Muscle layer of colon (tissue), 2 donors: ENCODE data around the gene DMD.

ENCODE experiments used
- H3K27ac ChIP-seq: one replicate; pipeline ENCODE4 v1.7.0; 2013; ENCODE audit warnings: low read depth, mild to moderate bottlenecking, low read length, moderate library complexity
- H3K27me3 ChIP-seq, 2 donors: one replicate each; pipeline ENCODE4 v1.7.0; 2013; ENCODE audit warnings: low read length in 2 of 2, mild to moderate bottlenecking in 2 of 2; ENCODE audit not compliant: insufficient read depth in 2 of 2, control insufficient read depth in 1 of 2
- H3K36me3 ChIP-seq: one replicate; pipeline ENCODE4 v1.7.0; 2013; ENCODE audit warnings: mild to moderate bottlenecking, low read length; ENCODE audit not compliant: insufficient read depth
- H3K4me1 ChIP-seq: one replicate; pipeline ENCODE4 v1.7.0; 2013; ENCODE audit warnings: mild to moderate bottlenecking, low read length; ENCODE audit not compliant: insufficient read depth
- H3K4me3 ChIP-seq, 2 donors: one replicate each; pipeline ENCODE4 v1.7.0; 2013; ENCODE audit warnings: low read length in 2 of 2, low read depth in 1 of 2, mild to moderate bottlenecking in 1 of 2, moderate library complexity in 1 of 2
- H3K9ac ChIP-seq: one replicate; pipeline ENCODE4 v1.7.0; 2013; ENCODE audit warnings: low read length
- H3K9me3 ChIP-seq: one replicate; pipeline ENCODE4 v1.7.0; 2013; ENCODE audit warnings: mild to moderate bottlenecking, low read length
- donor health status: abdominal sarcoma.
- donor health status: Adenocarcinoma of cecum.

Gene DMD

GRCh38 chrX:32614707-32615106 lies 596.6 kb downstream of the DMD start:
- Histone ChIP-seq H3K27me3 (no peaks in the 10 kb centered on the region), H3K9me3 (no peaks in the 10 kb centered on the region), H3K36me3 (no peaks in the 10 kb centered on the region), H3K9ac (no peak overlapping the region), H3K4me1 (no peaks in the 10 kb centered on the region), H3K4me3 (no peak overlapping the region), H3K27ac (no peak overlapping the region)

GRCh38 chrX:32599156-32599555 lies 612.2 kb downstream of the DMD start:
- H3K27me3 ChIP-seq = no peaks in the 10 kb centered on the region
- no peak overlapping the region for H3K9ac ChIP-seq
- no peak overlapping the region for H3K4me3 ChIP-seq
- H3K9me3 ChIP-seq = no peaks in the 10 kb centered on the region
- no peak overlapping the region for H3K27ac ChIP-seq
- no peaks in the 10 kb centered on the region for H3K4me1 ChIP-seq
- no peaks in the 10 kb centered on the region for H3K36me3 ChIP-seq

- H3K36me3 ChIP-seq = no peaks in the 10 kb centered on the region
- H3K4me3 ChIP-seq = no peak overlapping the region
- H3K27ac ChIP-seq = no peak overlapping the region
- no peak overlapping the region for H3K9ac ChIP-seq
- H3K4me1 ChIP-seq = no peaks in the 10 kb centered on the region
- H3K9me3 ChIP-seq = no peaks in the 10 kb centered on the region
- H3K27me3 ChIP-seq = no peaks in the 10 kb centered on the region
Measured at GRCh38 chrX:32598707-32599106, 612.6 kb downstream of the DMD start.

- H3K9me3 ChIP-seq = no peaks in the 10 kb centered on the region
- no peaks in the 10 kb centered on the region for H3K36me3 ChIP-seq
- H3K9ac ChIP-seq = no peak overlapping the region
- no peak overlapping the region for H3K4me3 ChIP-seq
- no peaks in the 10 kb centered on the region for H3K27me3 ChIP-seq
- H3K27ac ChIP-seq = no peak overlapping the region
- no peaks in the 10 kb centered on the region for H3K4me1 ChIP-seq
Measured at GRCh38 chrX:32597777-32598176, 613.6 kb downstream of the DMD start.

- Histone ChIP-seq H3K4me3 (no peak overlapping the region), H3K27ac (no peak overlapping the region), H3K27me3 (no peaks in the 10 kb centered on the region), H3K9me3 (no peaks in the 10 kb centered on the region), H3K36me3 (no peaks in the 10 kb centered on the region), H3K4me1 (no peaks in the 10 kb centered on the region), H3K9ac (no peak overlapping the region)
Measured at GRCh38 chrX:32592786-32593185, 618.6 kb downstream of the DMD start.

- H3K9ac ChIP-seq = no peak overlapping the region
- H3K36me3 ChIP-seq = no peaks in the 10 kb centered on the region
- no peak overlapping the region for H3K4me3 ChIP-seq
- no peaks in the 10 kb centered on the region for H3K4me1 ChIP-seq
- H3K27ac ChIP-seq = no peak overlapping the region
- H3K9me3 ChIP-seq = no peaks in the 10 kb centered on the region
- no peaks in the 10 kb centered on the region for H3K27me3 ChIP-seq
Measured at GRCh38 chrX:32591589-32591988, 619.8 kb downstream of the DMD start.

GRCh38 chrX:32582729-32583128 lies 628.6 kb downstream of the DMD start:
- H3K9ac ChIP-seq = no peak overlapping the region
- H3K4me1 ChIP-seq = no peaks in the 10 kb centered on the region
- no peaks in the 10 kb centered on the region for H3K9me3 ChIP-seq
- H3K27me3 ChIP-seq = no peaks in the 10 kb centered on the region
- H3K4me3 ChIP-seq = no peak overlapping the region
- no peak overlapping the region for H3K27ac ChIP-seq
- no peaks in the 10 kb centered on the region for H3K36me3 ChIP-seq

GRCh38 chrX:32576885-32577284 lies 634.5 kb downstream of the DMD start:
- Histone ChIP-seq H3K4me3 (no peak overlapping the region), H3K36me3 (no peaks in the 10 kb centered on the region), H3K27me3 (no peaks in the 10 kb centered on the region), H3K4me1 (no peaks in the 10 kb centered on the region), H3K27ac (no peak overlapping the region), H3K9ac (no peak overlapping the region), H3K9me3 (no peaks in the 10 kb centered on the region)

GRCh38 chrX:32572644-32573043 lies 638.7 kb downstream of the DMD start:
- Histone ChIP-seq H3K27me3 (no peaks in the 10 kb centered on the region), H3K4me3 (no peak overlapping the region), H3K36me3 (no peaks in the 10 kb centered on the region), H3K4me1 (no peaks in the 10 kb centered on the region), H3K9ac (no peak overlapping the region), H3K27ac (no peak overlapping the region), H3K9me3 (no peaks in the 10 kb centered on the region)

- H3K9me3 ChIP-seq = no peaks in the 10 kb centered on the region
- no peaks in the 10 kb centered on the region for H3K36me3 ChIP-seq
- H3K4me1 ChIP-seq = no peaks in the 10 kb centered on the region
- H3K4me3 ChIP-seq = no peak overlapping the region
- no peaks in the 10 kb centered on the region for H3K27me3 ChIP-seq
- H3K9ac ChIP-seq = no peak overlapping the region
- H3K27ac ChIP-seq = no peak overlapping the region
Measured at GRCh38 chrX:32571579-32571978, 639.8 kb downstream of the DMD start.

GRCh38 chrX:32562261-32562660 lies 649.1 kb downstream of the DMD start:
- peaks cover 0 to 4% of the 10 kb centered on the region in 2 donors for H3K27me3 ChIP-seq
- H3K4me1 ChIP-seq = no peaks in the 10 kb centered on the region
- H3K27ac ChIP-seq = no peak overlapping the region
- H3K4me3 ChIP-seq = no peak overlapping the region
- peaks cover 6% of the 10 kb centered on the region for H3K36me3 ChIP-seq
- H3K9ac ChIP-seq = no peak overlapping the region
- H3K9me3 ChIP-seq = no peaks in the 10 kb centered on the region

GRCh38 chrX:32545101-32545500 lies 666.2 kb downstream of the DMD start:
- Histone ChIP-seq H3K4me1 (no peaks in the 10 kb centered on the region), H3K36me3 (no peaks in the 10 kb centered on the region), H3K27me3 (no peaks in the 10 kb centered on the region), H3K9me3 (no peaks in the 10 kb centered on the region), H3K4me3 (no peak overlapping the region), H3K9ac (no peak overlapping the region), H3K27ac (no peak overlapping the region)
